ENCODE measurements around the gene RSPH6A.
A peak's percentile ranks its signal among the peaks of the same experiment; 100 is the strongest.
"Not testable (repeated sequence)": the region's sequence is repeated elsewhere in the genome, so short reads cannot be mapped to it uniquely, and the experiment has no call there.

The RSPH6A gene

GRCh38 chr19:45799541-45799940 is 15.6 kb downstream of the RSPH6A start:
- DNase-seq: not testable (repeated sequence)

GRCh38 chr19:45798995-45799517 is 16.1 kb downstream of the RSPH6A start:
- peak; percentile 20 for DNase-seq

GRCh38 chr19:45794627-45795026 is 20.5 kb downstream of the RSPH6A start:
- DNase-seq: no peak

GRCh38 chr19:45793876-45794275 is 21.2 kb downstream of the RSPH6A start:
- DNase-seq: no peak

GRCh38 chr19:45793178-45793564 is 21.9 kb downstream of the RSPH6A start:
- DNase-seq: no peak

GRCh38 chr19:45792470-45793177 is 22.5 kb downstream of the RSPH6A start, which contains the start of gene DMWD:
TSS of gene DMWD (minus strand) at chr19:45792845. CDS start at chr19:45792756, 89 bp downstream.
- peak; percentile 98 for DNase-seq

- DNase-seq: no peak
Measured at GRCh38 chr19:45791744-45792469, 23.2 kb downstream of the RSPH6A start.

- DNase-seq: no peak
Measured at GRCh38 chr19:45790942-45791341, 24.2 kb downstream of the RSPH6A start.

- no peak for DNase-seq
Measured at GRCh38 chr19:45789035-45789786, 25.9 kb downstream of the RSPH6A start.

- DNase-seq: no peak
Measured at GRCh38 chr19:45786533-45786894, 28.6 kb downstream of the RSPH6A start.

- no peak for DNase-seq
Measured at GRCh38 chr19:45785781-45786532, 29.2 kb downstream of the RSPH6A start.

GRCh38 chr19:45785097-45785496 is 30.0 kb downstream of the RSPH6A start:
- DNase-seq: no peak

- no peak for DNase-seq
Measured at GRCh38 chr19:45784096-45784495, 31.0 kb downstream of the RSPH6A start.

GRCh38 chr19:45782820-45783785 is 32.0 kb downstream of the RSPH6A start:
- no peak for DNase-seq

GRCh38 chr19:45782162-45782691 is 32.9 kb downstream of the RSPH6A start, which contains the start of gene DMPK:
TSS of gene DMPK (minus strand) at chr19:45782490. CDS start at chr19:45782352, 138 bp downstream.
- DNase-seq: no peak

GRCh38 chr19:45781214-45782161 is 33.6 kb downstream of the RSPH6A start:
- no peak for DNase-seq

GRCh38 chr19:45780448-45781213 is 34.5 kb downstream of the RSPH6A start:
- no peak for DNase-seq

- no peak for DNase-seq
Measured at GRCh38 chr19:45780146-45780447, 35.0 kb downstream of the RSPH6A start.
